Motor neuron (in vitro differentiated cells): ENCODE results near the gene USPL1. TPM values are rescaled to one million over a fixed set of nuclear protein-coding genes. Genes with fewer than 3 reads are reported as not detected.
"Not testable (repeated sequence)": the region's sequence is repeated elsewhere in the genome, so short reads cannot be mapped to it uniquely, and the experiment has no call there.

Experiments
- ATAC-seq, 8 experiments: fragments of 200-7000 bp; cut with Tn5 transposase; replicated peaks in 6 of 8; 2 replicates each; pipeline ENCODE4 v1.8.0; 2021; ENCODE audit warnings: mild to moderate bottlenecking in 8 of 8, moderate library complexity in 8 of 8
- H3K27ac ChIP-seq, 2 donors: fragments of 250-450 bp; sonication (Bioruptor Pico); 2 replicates each; pipeline ENCODE4 v1.9.0; 2021; ENCODE audit warnings: antibody characterized with exemption in 2 of 2, mild to moderate bottlenecking in 2 of 2, moderate library complexity in 1 of 2
- H3K4me1 ChIP-seq, 2 donors: fragments of 250-450 bp; sonication (Bioruptor Pico); replicated peaks in 1 of 2; 2 replicates each; pipeline ENCODE4 v1.6.1; 2021; ENCODE audit warnings: antibody characterized with exemption in 2 of 2, mild to moderate bottlenecking in 2 of 2, moderate library complexity in 1 of 2
- H3K4me3 ChIP-seq, 5 donors: fragments of 250-450 bp; sonication (Bioruptor Pico); 2 replicates each; pipeline ENCODE4 v1.9.0; 2021; ENCODE audit warnings: antibody characterized with exemption in 5 of 5, mild to moderate bottlenecking in 5 of 5, moderate library complexity in 4 of 5
- WGBS, 10 experiments: fragments of 450-650 bp; shearing (Covaris generic); methylation state at CpG; one replicate each; pipeline ENCODE4 v1.0.0; 2022; 5-methylcytosine and 5-hydroxymethylcytosine counted together
- in situ Hi-C, 9 experiments: fragments of 400-800 bp; cut with MboI; loops; one replicate each; pipeline ENCODE4 v1.15.0; 2021; ENCODE audit warnings: low sequenced_read_pairs in 9 of 9, low pct_unique_long_range_greater_than_20kb in 2 of 9; ENCODE audit not compliant: unreplicated experiment in 9 of 9
- total RNA-seq, 8 experiments: library from RNA; unstranded; fragments of 300-600 nt; gene quantifications; 2 replicates each; pipeline versions ENCODE4 v1.2.3 to v1.2.4, GENCODE V29; 2022

USPL1 gene
- total RNA-seq, 8 experiments from 2014 or later = 10.8 to 32.5 (median 25.2) TPM

- H3K27ac ChIP-seq = no peak overlapping the region
- H3K4me3 ChIP-seq = no peak overlapping the region
- in situ Hi-C loops = no loop called here
- WGBS, 10 experiments = 75 to 100% (median 100%) methylated on average over 1 to 2 of the region's 2 CpGs; no CpG with 5 or more reads in 5 of the 10 experiments
- no peaks in the 10 kb centered on the region for H3K4me1 ChIP-seq
- ATAC-seq = no peak
Observed at GRCh38 chr13:30593001-30593400, 24.7 kb upstream of the USPL1 start.

DNA sequence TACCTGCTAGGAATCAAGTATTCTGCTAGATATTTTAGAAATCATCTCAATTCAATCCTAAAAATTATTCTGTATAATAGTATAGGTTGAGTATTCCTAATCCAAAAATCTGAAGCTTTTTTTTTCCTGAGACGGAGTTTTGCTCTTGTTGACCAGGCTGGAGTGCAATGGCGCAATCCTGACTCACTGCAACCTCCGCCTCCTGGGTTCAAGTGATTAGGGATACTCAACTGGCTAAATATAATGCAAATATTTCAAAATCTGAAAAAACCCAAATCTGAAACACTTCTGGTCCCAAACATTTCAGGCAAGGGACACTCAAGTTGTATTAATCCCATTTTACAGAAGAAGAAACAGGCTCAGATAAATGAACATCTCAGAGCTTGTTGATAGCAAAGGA is 17.2 kb upstream of the USPL1 start:
- Histone ChIP-seq H3K4me1 (no peaks in the 10 kb centered on the region), H3K4me3 (no peak overlapping the region), H3K27ac (no peak overlapping the region)
- ATAC-seq = no peak
- 50 to 100% (median 92%) methylated on average over 1 to 3 of the region's 3 CpGs; no CpG with 5 or more reads in 1 of the 10 experiments for WGBS, 10 experiments
- in situ Hi-C loops = loop anchor here in 1 of 9 experiments (25.0 kb wide), 1 partner anchor 463 kb away; no protein-coding TSS in a partner anchor

GRCh38 chr13:30601836-30602235 is 15.9 kb upstream of the USPL1 start:
- 100% methylated on average over 1 to 3 of the region's 8 CpGs; no CpG with 5 or more reads in 8 of the 10 experiments for WGBS, 10 experiments
- Histone ChIP-seq H3K4me1 (no peaks in the 10 kb centered on the region), H3K4me3 (no peak overlapping the region), H3K27ac (no peak overlapping the region)
- in situ Hi-C loops = loop anchor here in 1 of 9 experiments (25.0 kb wide), 1 partner anchor 465 kb away; no protein-coding TSS in a partner anchor
- peak in 1 of 8 experiments; percentile 70 for ATAC-seq

DNA sequence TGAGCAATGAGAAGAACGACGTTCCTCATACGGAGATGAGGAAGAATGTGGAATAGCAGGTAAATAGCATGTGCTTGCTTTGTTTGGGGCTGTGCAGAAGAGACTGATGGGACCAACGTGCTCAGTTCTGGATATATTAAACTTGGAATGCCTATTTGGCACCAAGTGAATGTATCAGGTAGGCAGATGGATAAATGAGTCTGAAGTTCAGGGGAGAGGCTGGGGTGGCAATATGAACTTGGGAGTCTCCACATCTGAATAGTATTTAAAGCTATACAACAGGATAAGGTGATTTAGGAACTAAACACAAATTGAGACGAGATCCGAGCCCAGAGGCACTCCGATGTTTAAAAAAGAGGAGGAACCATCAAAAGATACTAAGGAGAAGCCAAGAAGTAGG is 12.7 kb upstream of the USPL1 start:
- ATAC-seq = no peak
- Histone ChIP-seq H3K4me3 (no peak overlapping the region), H3K27ac (no peak overlapping the region), H3K4me1 (no peaks in the 10 kb centered on the region)
- in situ Hi-C loops = loop anchor here in 1 of 9 experiments (25.0 kb wide), 1 partner anchor 468 kb away; no protein-coding TSS in a partner anchor
- 85 to 100% (median 90%) methylated on average over 3 to 6 of the region's 7 CpGs; no CpG with 5 or more reads in 1 of the 10 experiments for WGBS, 10 experiments

- not testable (repeated sequence) for H3K27ac ChIP-seq, ATAC-seq, H3K4me3 ChIP-seq, H3K4me1 ChIP-seq
- in situ Hi-C loops = loop anchor here in 1 of 9 experiments (25.0 kb wide), 1 partner anchor 470 kb away; no protein-coding TSS in a partner anchor
- WGBS, 10 experiments = 80 to 100% (median 89%) methylated on average over 2 to 5 of the region's 6 CpGs; no CpG with 5 or more reads in 4 of the 10 experiments
Observed at GRCh38 chr13:30607186-30607585, 10.5 kb upstream of the USPL1 start.

- in situ Hi-C loops = loop anchor here in 1 of 9 experiments (25.0 kb wide), 1 partner anchor 471 kb away; no protein-coding TSS in a partner anchor
- no peak overlapping the region for H3K4me3 ChIP-seq
- no peak overlapping the region for H3K27ac ChIP-seq
- ATAC-seq = no peak
- no peaks in the 10 kb centered on the region for H3K4me1 ChIP-seq
- 90 to 100% (median 96%) methylated on average over 1 to 4 of the region's 4 CpGs; no CpG with 5 or more reads in 2 of the 10 experiments for WGBS, 10 experiments
Observed at GRCh38 chr13:30607908-30608307, 9.8 kb upstream of the USPL1 start.

GRCh38 chr13:30608364-30608763 is 9.4 kb upstream of the USPL1 start:
- Histone ChIP-seq H3K27ac (no peak overlapping the region), H3K4me1 (no peaks in the 10 kb centered on the region), H3K4me3 (no peak overlapping the region)
- in situ Hi-C loops = loop anchor here in 1 of 9 experiments (25.0 kb wide), 1 partner anchor 471 kb away; no protein-coding TSS in a partner anchor
- 80 to 100% (median 89%) methylated on average over 1 to 5 of the region's 5 CpGs for WGBS, 10 experiments
- no peak for ATAC-seq

GRCh38 chr13:30610311-30610710 is 7.4 kb upstream of the USPL1 start:
- H3K4me3 ChIP-seq = no peak overlapping the region
- peaks cover 0 to 2% of the 10 kb centered on the region in 2 donors for H3K4me1 ChIP-seq
- no peak overlapping the region for H3K27ac ChIP-seq
- in situ Hi-C loops = loop anchor here in 1 of 9 experiments (25.0 kb wide), 1 partner anchor 473 kb away; no protein-coding TSS in a partner anchor
- no peak for ATAC-seq

DNA sequence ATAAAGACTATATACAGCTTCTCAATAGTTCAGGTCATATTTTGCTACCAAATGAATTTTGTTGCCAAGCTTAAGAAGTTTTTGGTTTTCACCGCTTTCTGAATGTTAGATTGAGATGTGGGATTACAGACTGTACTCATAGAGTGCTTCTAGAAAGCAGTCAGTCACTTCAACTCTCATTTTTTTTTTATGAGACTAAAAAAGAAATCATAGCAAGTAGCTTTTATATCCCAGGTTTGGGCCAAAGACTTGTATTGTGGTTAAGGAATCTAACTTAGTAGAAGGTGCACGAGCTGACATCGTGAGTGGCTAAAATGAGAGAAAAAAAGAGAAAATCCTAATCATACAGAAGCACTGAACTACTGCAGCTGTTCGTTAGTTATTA is 2.2 kb upstream of the USPL1 start:
- peaks cover 3 to 13% of the 10 kb centered on the region in 2 donors for H3K4me1 ChIP-seq
- no peak for ATAC-seq
- peak overlapping the region; percentile 57 to 82 (median 63) for H3K4me3 ChIP-seq
- peak overlapping the region; percentile 89 to 93 for H3K27ac ChIP-seq
- 0 to 71% (median 27%) methylated on average over 1 to 4 of the region's 4 CpGs; no CpG with 5 or more reads in 1 of the 10 experiments for WGBS, 10 experiments
- in situ Hi-C loops = loop anchor here in 1 of 9 experiments (25.0 kb wide), 1 partner anchor 478 kb away; no protein-coding TSS in a partner anchor

DNA sequence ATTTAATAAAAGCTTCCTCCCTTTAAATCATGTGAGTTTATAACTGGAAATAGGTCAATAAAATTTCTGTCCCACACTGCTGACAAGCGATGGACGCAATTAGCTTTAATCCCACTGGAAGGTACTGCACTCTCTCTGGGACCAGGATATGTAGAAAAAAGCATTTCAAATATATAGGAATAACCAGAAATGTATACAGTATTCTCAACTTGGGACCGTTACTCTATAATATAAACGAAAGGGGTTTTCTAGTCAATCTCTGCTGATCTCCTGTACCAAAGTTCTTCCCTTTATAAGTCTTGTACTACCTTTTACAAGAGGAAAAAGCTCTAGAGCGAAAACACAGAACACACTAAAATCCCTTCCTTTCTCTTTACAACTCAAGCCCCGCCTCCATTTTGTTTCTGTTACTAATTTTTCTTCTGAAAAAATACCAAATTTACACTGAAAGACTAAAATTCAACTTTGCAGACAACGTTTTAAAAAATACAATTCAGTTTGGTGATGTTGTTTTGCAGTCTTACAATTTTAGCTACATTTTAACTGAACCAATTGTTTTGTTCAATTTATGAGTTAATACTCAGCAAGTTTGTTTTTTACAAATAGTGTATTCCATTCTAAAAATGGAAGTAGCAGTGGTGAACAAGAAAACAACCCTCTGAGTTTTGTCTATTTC is 1.7 kb upstream of the USPL1 start:
- no peak for ATAC-seq
- Histone ChIP-seq H3K4me1 (peaks cover 3 to 18% of the 10 kb centered on the region in 2 donors), H3K27ac (peak overlapping the region; percentile 89 to 93), H3K4me3 (peak overlapping the region; percentile 57 to 82 (median 63))
- WGBS, 10 experiments = 0 to 21% (median 3%) methylated on average over 3 to 7 of the region's 7 CpGs
- in situ Hi-C loops = loop anchor here in 1 of 9 experiments (25.0 kb wide), 1 partner anchor 479 kb away; no protein-coding TSS in a partner anchor

- peak overlapping the region; percentile 89 to 93 for H3K27ac ChIP-seq
- WGBS, 10 experiments = 0 to 3% (median 0%) methylated on average over 2 to 11 of the region's 12 CpGs; no CpG with 5 or more reads in 1 of the 10 experiments
- peak overlapping the region; percentile 57 to 82 (median 63) for H3K4me3 ChIP-seq
- peaks cover 3 to 23% of the 10 kb centered on the region in 2 donors for H3K4me1 ChIP-seq
- in situ Hi-C loops = loop anchor here in 1 of 9 experiments (25.0 kb wide), 1 partner anchor 480 kb away; no protein-coding TSS in a partner anchor
- ATAC-seq = peak; percentile 43 to 56 (median 48)
Observed at GRCh38 chr13:30616927-30617314, 799 bp upstream of the USPL1 start.

DNA sequence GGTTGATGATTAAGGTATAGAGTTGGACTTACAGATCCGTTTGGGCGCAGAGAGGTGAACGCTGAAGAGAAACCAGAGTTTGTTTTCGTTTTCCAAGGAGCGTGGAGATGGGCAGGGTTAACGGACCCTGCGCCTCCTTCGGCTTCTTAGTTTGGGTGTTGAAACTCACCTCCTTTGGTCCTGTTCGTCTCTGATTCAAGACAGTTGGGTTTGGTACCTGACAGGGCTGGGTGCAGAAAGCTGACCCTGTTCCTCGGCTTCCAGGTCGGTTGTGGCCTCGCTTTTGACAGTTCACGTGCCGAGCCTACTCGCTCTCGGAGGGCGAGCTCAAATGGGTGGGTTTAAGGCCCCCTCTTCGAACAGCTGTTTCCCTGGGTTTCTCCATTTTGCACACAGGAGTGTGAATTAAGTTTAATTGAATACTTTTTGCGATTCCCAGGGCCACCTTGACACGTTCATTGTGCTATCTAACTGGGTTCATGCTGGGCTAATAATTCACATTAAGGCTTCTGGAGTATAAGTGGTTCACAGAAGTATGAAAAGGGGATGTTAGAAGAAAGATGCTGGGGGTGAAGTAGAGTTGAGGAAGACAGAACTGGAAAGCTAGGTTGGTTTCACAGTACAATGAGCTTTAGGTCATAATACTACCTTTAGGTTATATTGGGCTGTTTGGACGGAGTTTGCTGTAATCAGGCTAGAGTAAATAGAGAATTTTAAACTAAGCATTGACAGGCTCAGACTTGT is 638 bp downstream of the USPL1 start:
- ATAC-seq = no peak
- in situ Hi-C loops = loop anchor here in 1 of 9 experiments (25.0 kb wide), 1 partner anchor 481 kb away; no protein-coding TSS in a partner anchor
- H3K4me3 ChIP-seq = peak overlapping the region; percentile 62 to 82 (median 65)
- peak overlapping the region; percentile 78 to 90 for H3K27ac ChIP-seq
- peaks cover 3 to 23% of the 10 kb centered on the region in 2 donors for H3K4me1 ChIP-seq
- 0 to 10% (median 0%) methylated on average over 1 to 15 of the region's 21 CpGs for WGBS, 10 experiments
